ENCODE measurements around the gene P2RY6.

P2RY6 gene

GRCh38 chr11:73331138-73331916, 59.2 kb downstream of the P2RY6 start:
- H3K4me3 ChIP-seq (ENCODE audit: low read depth, low read length) = no peak overlapping the region

GRCh38 chr11:73333173-73333572, 61.0 kb downstream of the P2RY6 start:
- no peak overlapping the region for H3K4me3 ChIP-seq (ENCODE audit: low read depth, low read length)

DNA sequence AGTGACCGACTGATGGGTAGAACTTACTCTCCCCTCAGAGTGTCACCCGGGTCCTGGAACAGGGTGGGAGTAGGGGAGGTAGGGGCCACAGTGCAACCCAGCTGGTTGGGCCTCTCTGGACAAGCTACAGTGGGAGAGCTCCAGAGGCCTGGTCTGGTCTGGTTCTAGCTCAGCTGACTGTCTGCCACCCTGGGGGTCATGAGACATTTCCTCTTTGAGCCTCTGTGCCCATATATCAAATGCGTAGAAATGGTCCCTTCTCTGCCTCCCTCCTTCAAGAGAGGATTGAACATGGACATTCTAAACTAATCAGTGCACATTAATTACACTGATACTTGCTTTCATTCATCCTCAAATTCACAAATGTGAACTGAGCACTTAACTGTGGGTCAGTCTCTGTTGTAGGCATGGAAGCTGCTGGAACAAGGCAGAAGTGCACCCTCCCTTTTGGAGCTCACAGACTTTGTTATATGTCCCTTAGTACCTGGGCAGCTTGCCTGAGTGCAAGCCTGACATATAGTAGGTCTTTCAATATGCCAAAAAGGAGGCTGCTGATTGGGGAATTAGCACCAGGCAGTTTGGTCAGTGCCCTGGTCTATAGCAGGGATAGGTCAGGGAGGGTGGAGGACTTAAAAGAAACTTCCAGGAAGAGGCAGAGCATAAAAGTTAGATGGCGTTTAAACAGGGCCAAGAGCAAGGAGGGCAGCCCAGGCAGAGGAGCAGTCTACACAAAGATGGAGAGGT, 61.7 kb downstream of the P2RY6 start:
- H3K4me3 ChIP-seq (ENCODE audit: low read depth, low read length) = no peak overlapping the region

- no peak overlapping the region for H3K4me3 ChIP-seq (ENCODE audit: low read depth, low read length)
Observed at GRCh38 chr11:73334384-73335203, 62.5 kb downstream of the P2RY6 start.

DNA sequence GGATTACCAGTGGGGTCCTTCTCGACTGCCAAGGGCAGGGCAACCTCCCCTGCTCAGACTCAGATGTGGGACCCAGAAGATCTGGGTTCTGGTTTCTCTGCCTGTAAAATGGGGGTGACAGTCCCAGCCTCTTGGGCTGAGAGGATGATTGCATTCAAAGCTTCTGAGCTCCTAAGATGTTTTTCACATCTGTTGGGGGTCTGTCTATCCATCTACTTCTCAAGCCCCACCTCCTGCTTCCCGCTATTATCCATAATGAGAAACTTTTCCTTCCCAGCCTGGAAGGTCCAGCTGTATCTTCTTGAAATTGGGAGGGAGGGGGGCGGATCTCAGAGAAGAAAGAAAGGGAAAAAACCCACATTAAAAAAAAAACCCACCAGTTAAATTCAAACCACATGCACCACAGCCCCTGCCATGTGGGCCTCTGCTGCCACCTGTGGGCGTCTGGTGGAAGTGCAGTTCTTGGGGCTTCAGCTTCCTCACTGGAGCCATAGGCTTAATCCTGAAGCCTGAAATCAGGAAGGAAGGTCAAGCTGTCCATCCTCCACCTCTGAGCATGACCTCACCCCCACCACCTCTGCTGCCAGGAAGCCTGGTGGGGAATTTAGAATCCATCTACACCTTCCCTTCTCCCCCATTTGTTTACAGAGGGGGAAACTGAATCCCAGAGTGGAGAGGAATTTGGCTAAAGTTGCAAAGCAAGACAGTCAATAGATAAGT, 63.2 kb downstream of the P2RY6 start:
- H3K4me3 ChIP-seq (ENCODE audit: low read depth, low read length) = no peak overlapping the region

DNA sequence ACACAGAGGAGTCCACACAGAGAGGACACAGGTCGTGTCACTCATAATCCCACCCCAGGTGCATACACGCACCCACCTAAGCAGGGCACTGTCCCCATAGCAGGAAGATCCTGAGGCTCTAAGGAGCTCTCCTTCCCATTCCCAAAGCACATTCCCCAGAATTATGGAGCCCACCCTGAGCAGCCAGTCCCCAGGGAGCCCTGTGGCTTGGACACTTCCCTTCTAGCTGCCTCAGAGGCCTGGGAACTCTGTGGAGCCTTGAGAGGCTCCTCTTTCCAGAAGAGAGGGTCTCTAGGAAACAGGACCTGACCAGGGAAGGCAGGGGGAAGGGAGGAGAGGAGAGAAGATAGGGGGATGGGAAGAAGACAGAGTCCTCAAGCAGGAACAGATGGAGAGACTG, 65.7 kb downstream of the P2RY6 start:
- no peak overlapping the region for H3K4me3 ChIP-seq (ENCODE audit: low read depth, low read length)

- H3K4me3 ChIP-seq (ENCODE audit: low read depth, low read length) = no peak overlapping the region
Observed at GRCh38 chr11:73338279-73338678, 66.1 kb downstream of the P2RY6 start.

DNA sequence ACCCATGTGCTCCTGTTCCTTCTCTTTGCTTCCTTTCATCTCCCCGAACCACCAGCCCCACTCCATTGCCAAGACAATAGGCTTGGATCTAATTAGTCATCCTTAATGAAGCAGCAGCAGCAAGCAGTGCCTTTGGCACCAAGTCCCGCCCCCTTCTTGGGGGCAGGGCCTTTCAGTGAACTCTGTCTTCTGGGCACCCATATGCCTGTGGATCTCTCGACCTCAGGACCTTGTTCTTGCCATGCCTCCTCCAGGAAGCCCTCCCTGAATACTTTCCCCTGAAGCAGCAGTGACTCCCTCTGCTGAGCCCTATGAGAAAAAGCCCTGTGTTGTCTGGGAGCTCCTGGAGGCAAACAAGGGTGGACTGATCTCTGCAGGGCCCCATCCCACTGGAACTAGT, 68.0 kb downstream of the P2RY6 start:
- H3K4me3 ChIP-seq (ENCODE audit: low read depth, low read length) = no peak overlapping the region

- H3K4me3 ChIP-seq (ENCODE audit: low read depth, low read length) = peak overlapping the region; percentile 31
Observed at GRCh38 chr11:73342633-73343032, 70.5 kb downstream of the P2RY6 start.

DNA sequence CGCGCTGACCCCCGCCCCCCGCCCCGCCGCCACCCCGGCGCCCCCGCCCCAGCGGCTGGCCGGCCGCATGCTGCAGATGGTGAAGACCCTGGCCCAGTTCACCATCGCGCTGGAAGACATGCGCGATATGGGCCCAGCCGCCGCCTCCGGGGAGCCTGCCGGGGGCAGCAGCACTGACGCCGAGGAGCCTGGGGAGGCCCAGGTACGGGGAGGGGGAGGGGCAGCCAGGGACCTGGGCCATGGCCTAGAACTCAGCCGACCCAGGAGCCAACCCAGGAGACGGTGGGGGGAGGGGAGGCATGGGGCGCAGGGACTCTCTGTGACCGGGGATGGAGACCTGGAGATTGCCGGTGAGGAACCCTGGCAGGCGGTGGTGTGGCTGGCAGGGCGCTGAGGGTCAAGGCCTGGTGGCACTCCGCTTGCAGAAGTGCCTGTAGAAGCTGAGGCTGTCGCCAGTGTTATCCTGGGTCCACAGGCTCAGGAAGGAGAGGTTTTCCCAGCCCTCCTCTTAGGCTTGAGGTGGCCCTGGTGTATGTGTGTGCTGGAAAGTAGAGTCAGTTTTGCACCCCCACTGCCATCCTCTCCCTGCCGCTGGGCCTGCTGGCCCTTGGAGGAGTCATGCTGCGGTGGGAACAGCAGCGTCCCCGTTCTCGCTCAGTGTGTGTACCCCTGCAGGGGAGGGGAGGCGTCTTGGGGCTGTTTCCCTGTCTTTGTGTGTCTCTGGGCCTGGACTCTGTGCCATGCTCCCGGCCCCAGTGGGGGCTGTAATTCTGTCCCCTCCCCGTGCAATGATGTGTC, 71.1 kb downstream of the P2RY6 start:
- H3K4me3 ChIP-seq (ENCODE audit: low read depth, low read length) = peak overlapping the region; percentile 8

- no peak overlapping the region for H3K4me3 ChIP-seq (ENCODE audit: low read depth, low read length)
Observed at GRCh38 chr11:73344191-73344607, 72.1 kb downstream of the P2RY6 start.

- H3K4me3 ChIP-seq (ENCODE audit: low read depth, low read length) = no peak overlapping the region
Observed at GRCh38 chr11:73345481-73346160, 73.5 kb downstream of the P2RY6 start.

GRCh38 chr11:73346186-73346935, 74.2 kb downstream of the P2RY6 start:
- no peak overlapping the region for H3K4me3 ChIP-seq (ENCODE audit: low read depth, low read length)

GRCh38 chr11:73347067-73347466, 74.9 kb downstream of the P2RY6 start:
- H3K4me3 ChIP-seq (ENCODE audit: low read depth, low read length) = no peak overlapping the region
